Measurements from ENCODE around the gene SLC4A4.

Gene SLC4A4

DNA sequence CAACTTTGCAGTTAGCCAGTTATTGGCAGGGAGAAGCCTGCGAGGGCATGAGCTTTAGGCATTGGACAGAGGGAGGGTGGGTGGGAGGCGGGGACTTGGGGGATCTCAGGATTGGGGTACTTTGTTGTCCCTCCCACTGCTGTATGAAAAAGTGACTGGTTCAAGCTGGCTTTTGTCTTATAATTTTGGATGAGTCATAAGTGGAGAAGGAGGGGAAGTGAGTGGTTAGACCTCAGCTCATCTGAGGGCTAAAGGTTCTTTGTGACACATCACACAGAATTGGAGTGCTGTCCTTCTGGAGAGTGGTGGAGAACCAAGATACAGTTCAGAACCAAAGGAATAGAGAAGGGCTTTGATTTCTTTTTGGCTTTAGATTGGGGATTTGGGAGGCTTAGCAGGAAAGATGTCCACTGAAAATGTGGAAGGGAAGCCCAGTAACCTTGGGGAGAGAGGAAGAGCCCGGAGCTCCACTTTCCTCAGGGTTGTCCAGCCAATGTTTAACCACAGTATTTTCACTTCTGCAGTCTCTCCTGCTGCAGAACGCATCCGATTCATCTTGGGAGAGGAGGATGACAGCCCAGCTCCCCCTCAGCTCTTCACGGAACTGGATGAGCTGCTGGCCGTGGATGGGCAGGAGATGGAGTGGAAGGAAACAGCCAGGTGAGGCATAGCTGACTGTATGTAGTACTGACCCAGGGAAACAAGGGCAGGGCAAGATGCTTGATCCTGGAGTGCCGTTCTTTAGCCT lies at the start of gene SLC4A4:
SLC4A4 (plus strand) TSS at position 175 of the 748 bp plus-strand sequence.
- DNase-seq (ENCODE audit: low read depth) = no peak

GRCh38 chr4:71290074-71290473 lies 48.7 kb upstream of the SLC4A4 start:
- DNase-seq (ENCODE audit: low read depth) = no peak

- no peak for DNase-seq (ENCODE audit: low read depth)
Observed at GRCh38 chr4:71290476-71290875, 48.3 kb upstream of the SLC4A4 start.

- DNase-seq (ENCODE audit: low read depth) = no peak
Observed at GRCh38 chr4:71292228-71292627, 46.6 kb upstream of the SLC4A4 start.

GRCh38 chr4:71293705-71294104 lies 45.1 kb upstream of the SLC4A4 start:
- DNase-seq (ENCODE audit: low read depth) = no peak

DNA sequence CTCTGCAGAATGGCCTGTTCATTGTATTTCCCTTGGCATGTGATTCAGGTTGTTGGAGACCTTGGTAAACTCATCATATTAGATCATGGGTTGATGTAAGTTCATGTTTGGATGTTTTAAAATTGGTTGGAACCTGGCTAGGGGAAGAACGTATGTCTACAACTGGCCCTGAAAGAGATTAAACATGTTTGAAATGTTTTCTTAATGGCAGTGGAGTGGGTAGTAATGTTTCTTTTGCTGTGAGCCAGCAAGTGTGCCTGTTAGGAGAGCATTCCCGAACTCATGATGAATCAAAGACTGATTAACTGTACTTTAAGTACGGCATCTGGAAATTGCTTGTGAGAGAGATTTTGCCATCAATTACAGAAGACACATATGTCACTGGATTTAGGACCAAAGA lies 44.5 kb upstream of the SLC4A4 start:
- DNase-seq (ENCODE audit: low read depth) = no peak

DNA sequence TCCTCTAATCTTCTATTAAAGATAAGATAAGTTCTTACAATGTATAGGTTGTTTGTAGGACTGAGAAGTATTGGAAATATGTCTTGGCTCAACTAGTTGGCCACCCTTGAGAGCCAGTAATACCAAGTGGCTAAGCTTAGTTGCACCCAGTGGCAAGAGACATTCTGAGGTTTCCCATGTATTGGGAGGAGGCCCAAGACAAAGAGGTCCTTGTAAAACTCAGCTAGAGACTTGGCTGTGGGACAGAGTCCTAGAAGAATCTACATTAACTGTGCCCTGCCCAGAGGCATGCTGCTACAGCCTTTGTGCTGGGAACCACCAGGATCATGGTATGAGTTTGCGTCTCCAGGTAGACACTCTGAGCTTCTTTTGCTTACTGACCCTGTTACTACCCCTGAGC lies 41.9 kb upstream of the SLC4A4 start:
- DNase-seq (ENCODE audit: low read depth) = no peak

GRCh38 chr4:71300362-71300761 lies 38.5 kb upstream of the SLC4A4 start:
- DNase-seq (ENCODE audit: low read depth) = no peak

DNA sequence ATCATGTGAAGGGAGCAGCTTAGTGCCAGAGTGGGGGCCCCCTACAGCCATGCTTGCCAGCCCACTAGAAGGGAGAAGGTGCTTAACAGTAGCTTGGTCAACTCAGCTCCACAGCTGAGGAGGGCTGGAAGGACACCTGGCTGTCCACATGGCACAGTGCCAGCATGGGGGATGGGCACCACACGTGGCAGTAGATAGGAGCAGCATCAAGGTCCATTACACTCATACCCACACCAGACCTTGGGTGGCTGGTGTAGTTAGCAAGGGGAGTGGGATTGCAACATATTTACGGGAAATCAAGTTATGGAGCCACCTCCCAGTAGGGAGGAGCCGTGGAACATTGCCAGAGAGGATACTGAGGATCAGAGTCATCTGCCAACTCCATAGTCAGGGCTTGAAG lies 37.9 kb upstream of the SLC4A4 start:
- DNase-seq (ENCODE audit: low read depth) = no peak

GRCh38 chr4:71303287-71303686 lies 35.5 kb upstream of the SLC4A4 start:
- no peak for DNase-seq (ENCODE audit: low read depth)

DNA sequence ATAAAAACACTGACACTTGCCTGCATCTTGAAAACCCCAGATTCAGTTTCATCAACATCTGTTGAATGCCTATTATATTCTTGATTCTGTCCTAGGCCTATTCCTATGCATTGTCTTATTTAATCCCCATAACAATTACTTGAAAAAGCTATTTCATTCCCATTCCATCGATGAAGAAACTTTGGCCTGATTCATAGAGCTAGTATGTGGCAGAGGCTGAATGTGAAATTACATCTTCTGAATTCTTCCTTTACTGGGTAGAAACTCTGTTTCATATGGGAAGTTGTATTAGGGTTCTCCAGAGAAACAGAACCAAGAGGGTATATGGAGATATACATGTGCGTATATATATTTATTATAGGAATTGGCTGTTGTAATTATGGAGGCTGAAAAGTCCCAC lies 35.0 kb upstream of the SLC4A4 start:
- DNase-seq (ENCODE audit: low read depth) = no peak

DNA sequence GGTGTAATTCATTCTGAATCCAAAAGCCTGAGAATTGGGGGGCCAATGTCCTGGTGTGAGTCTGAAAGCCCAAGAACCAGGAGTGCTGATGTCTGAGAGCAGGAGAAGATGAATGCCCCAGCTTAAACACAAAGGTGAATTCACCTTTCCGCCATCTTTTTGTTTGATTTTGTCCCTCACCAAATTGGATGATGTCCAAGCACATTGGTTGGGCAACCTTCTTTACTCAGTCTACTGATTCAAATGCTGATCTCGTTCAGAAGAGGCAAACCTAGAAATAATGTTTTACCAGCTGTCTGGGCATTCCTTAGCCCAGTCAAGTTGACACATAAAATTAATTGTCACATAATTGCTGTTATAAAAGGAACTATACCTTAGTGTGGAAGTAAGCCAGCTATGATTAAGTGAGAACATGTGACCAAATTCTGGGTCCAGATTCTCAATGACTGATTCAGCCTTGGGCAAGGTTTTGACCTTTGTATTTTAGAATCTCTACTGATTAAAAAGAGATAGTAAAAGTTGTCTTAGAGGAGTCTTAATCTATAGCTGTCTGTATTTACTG lies 34.5 kb upstream of the SLC4A4 start:
- DNase-seq (ENCODE audit: low read depth) = no peak

GRCh38 chr4:71307729-71308128 lies 31.1 kb upstream of the SLC4A4 start:
- no peak for DNase-seq (ENCODE audit: low read depth)

GRCh38 chr4:71322425-71322824 lies 16.4 kb upstream of the SLC4A4 start:
- DNase-seq (ENCODE audit: low read depth) = no peak

DNA sequence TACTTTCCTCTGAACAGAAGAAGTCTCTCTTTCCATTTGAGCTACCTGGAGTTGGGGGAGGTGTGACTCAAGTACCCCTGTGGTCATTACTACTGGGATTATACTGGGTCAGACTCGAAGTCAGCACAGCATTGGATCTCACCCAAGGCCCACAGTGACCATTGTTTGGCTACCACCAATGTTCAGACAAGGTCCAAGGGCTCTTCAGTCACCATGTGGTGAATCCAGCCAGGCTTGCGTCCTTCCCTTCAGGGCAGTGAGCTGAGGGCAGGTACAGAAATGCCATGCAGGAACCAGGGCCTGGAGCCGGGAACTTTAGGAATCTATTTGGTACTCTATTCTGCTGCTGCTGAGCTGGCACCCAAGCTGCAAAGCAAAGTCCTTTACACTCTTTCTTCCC lies 5.5 kb upstream of the SLC4A4 start:
- no peak for DNase-seq (ENCODE audit: low read depth)

DNA sequence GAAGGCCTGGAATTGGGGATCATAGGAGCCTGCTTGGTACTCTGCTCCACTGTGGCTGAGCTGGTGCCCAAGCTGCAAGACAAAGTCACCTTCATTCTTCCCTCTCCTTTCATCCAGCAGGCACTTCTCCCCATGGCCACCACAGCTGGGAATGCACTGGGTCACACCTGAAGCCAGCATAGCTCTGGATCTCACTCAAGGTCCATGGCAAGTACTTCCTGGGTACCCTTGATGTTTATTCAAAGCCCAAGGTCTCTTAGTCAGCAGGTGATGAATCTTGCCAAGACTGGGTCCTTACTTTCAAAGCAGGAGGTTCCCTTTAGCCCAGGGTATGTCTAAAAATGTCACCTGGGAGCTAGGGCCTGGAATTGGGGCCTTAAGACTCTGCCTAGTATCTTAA lies 4.9 kb upstream of the SLC4A4 start:
- no peak for DNase-seq (ENCODE audit: low read depth)

- DNase-seq (ENCODE audit: low read depth) = no peak
Observed at GRCh38 chr4:71334465-71334882, 4.3 kb upstream of the SLC4A4 start.

DNA sequence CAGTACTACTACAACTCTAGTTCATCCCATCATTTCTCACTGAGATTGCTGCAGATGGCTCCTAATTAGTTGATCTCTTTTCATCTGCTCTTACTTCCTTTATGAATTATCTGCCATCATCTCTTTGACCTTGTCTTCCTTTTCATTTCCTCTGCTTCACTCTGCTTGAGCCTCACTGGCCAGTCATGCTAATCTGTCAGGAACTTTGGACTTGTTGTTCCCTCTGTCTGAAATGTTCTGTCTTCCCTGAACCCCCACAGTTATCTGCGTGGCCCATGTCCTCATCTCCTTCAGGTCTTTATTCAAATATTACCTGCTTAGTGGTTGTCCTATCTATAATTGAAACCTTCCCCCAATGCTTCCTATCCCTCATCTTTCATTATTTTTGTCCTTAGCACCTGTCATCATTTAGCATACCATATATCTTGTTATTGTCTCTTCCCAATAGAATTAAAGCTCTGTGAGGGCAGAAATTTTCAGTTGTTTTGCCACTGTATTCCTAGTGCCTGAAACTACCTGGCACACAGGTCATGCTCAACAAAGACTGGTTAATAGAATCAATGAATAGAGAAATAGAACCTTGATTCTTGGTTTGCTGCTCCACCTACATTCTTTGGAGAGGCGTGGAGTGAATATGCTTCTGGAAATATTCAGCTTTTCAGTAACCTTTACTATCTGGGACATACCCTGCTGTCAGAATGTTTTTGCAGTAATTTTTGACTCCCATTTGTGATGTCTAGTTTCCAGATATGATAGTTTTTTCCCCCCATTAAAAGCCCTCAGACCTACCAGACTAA lies 5.0 kb downstream of the SLC4A4 start:
- no peak for DNase-seq (ENCODE audit: low read depth)

- DNase-seq (ENCODE audit: low read depth) = no peak
Observed at GRCh38 chr4:71346710-71347109, 7.9 kb downstream of the SLC4A4 start.

GRCh38 chr4:71348586-71348985 lies 9.8 kb downstream of the SLC4A4 start:
- no peak for DNase-seq (ENCODE audit: low read depth)

GRCh38 chr4:71355045-71355444 lies 16.2 kb downstream of the SLC4A4 start:
- DNase-seq (ENCODE audit: low read depth) = no peak

DNA sequence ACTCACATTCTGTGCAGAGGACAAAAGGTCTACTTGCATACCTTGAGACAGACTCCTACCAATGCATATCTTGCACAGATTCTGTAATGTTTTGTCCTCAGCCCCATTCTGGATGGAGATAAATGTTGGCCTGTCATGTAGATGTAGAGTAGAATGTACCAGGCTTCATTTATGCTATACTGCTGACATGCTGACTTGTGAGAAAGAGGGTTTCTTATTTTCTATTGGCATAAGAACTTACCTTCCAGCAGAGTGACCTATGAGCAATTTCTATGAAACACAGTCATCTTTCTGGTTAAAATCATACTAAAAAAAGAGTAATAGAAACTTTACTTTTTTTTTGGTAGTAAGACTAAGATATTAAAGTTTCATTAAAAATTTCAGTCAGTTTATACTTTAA lies 17.2 kb downstream of the SLC4A4 start:
- DNase-seq (ENCODE audit: low read depth) = no peak

GRCh38 chr4:71356924-71357663 lies 18.3 kb downstream of the SLC4A4 start:
- DNase-seq (ENCODE audit: low read depth) = no peak

All from activated T-cell treated with anti-CD3 and anti-CD28 coated beads for 48 hours (primary cell).